Measurements from ENCODE around the gene GLUD2. TPM values are rescaled to one million over a fixed set of nuclear protein-coding genes. Genes with fewer than 3 reads are reported as not detected.
A peak's percentile ranks its signal among the peaks of the same experiment; 100 is the strongest.
"Not testable (repeated sequence)": the region's sequence is repeated elsewhere in the genome, so short reads cannot be mapped to it uniquely, and the experiment has no call there.

GLUD2 gene
- 0.20 TPM for polyA plus RNA-seq

DNA sequence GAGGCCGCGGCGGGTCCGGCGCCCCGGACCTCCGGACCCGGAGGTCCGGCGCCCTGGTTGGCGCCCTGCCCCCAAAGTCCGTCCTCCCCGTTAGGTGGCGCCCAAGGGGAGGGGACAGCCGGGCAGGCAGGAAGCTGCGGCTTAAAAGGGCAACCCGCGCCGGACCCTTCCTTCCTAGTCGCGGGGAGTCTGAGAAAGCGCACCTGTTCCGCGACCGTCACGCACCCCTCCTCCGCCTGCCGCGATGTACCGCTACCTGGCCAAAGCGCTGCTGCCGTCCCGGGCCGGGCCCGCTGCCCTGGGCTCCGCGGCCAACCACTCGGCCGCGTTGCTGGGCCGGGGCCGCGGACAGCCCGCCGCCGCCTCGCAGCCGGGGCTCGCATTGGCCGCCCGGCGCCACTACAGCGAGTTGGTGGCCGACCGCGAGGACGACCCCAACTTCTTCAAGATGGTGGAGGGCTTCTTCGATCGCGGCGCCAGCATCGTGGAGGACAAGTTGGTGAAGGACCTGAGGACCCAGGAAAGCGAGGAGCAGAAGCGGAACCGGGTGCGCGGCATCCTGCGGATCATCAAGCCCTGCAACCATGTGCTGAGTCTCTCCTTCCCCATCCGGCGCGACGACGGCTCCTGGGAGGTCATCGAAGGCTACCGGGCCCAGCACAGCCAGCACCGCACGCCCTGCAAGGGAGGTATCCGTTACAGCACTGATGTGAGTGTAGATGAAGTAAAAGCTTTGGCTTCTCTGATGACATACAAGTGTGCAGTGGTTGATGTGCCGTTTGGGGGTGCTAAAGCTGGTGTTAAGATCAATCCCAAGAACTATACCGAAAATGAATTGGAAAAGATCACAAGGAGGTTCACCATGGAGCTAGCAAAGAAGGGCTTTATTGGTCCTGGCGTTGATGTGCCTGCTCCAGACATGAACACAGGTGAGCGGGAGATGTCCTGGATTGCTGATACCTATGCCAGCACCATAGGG is at the start of gene GLUD2:
Gene GLUD2, plus strand, starts transcription at position 170 of the 979 bp plus-strand sequence. Its CDS starts 75 bp downstream, at position 245.
- H3K36me3 Mint-ChIP-seq, H3K4me3 Mint-ChIP-seq, H3K27ac Mint-ChIP-seq, H3K27me3 Mint-ChIP-seq, H3K4me1 Mint-ChIP-seq, H3K9me3 Mint-ChIP-seq: not testable (repeated sequence)

DNA sequence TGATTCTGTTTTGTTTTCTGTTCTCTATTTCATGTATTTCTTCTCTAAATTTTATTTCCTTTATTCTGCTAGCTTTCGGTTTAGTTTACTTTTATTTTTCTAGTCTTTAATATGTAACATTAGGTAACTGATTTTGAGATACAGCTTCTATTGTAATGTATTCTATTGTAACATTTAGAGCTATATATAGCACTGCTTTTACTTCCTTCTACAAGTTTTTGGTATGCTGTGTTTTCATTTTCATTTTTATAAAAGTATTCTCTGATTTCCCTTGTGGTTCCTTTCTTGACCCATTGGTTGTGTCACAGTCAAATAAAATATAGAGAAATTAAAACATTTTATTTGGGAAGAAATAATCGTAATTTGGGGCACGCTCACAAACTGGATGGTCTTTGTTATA is 48.0 kb upstream of the GLUD2 start:
- Mint-ChIP-seq H3K36me3 (no peaks in the 10 kb centered on the region), H3K4me1 (peaks cover 2 to 8% (median 7%) of the 10 kb centered on the region in 3 donors), H3K27me3 (no peaks in the 10 kb centered on the region), H3K27ac (peak overlapping the region in 1 of 3 donors; percentile 25), H3K9me3 (no peaks in the 10 kb centered on the region), H3K4me3 (peak overlapping the region in 1 of 4 donors; percentile 59)

DNA sequence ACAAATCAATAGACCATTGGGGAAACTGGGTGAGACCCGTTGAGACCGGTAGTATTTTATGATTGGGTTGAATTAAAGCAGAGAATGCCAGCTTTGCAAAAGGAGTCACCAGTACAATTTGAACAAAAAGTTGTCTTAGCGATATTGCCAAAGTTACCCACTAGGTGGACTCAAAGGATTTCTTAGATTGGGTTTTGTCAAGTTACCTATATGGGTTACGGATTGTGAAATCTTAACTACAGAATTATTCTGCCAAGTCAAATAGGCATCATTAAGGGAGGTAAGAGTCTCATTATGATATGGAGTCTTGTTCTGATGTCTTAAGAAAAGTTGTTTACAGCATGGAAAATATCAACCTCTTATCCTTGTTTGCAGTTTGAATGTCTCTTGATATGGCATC is 46.8 kb upstream of the GLUD2 start:
- Mint-ChIP-seq H3K9me3 (peaks cover 0 to 1% (median 0%) of the 10 kb centered on the region in 3 donors), H3K4me3 (no peak overlapping the region), H3K4me1 (peaks cover 2 to 8% (median 7%) of the 10 kb centered on the region in 3 donors), H3K27me3 (no peaks in the 10 kb centered on the region), H3K27ac (no peak overlapping the region), H3K36me3 (no peaks in the 10 kb centered on the region)

DNA sequence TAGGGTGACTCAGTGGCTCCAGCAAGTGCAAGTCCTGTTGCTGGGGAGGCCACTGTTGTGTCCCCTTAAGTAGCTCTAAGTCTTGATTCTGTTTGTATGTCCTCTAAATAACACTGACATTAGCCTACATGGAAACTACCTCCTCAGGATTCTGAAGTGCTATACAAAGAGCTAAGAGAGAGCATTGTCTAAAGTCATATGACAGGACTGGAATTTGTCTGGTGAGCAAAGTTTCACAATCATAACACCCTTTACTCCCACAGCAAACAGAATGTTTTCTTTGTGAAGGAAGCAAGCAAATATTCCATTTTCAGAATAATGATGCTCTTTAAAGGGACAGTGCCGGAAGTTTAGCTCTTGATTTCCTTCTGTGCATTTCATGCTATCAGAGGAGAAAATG is 38.5 kb upstream of the GLUD2 start:
- H3K9me3 Mint-ChIP-seq, result peaks cover 2 to 7% (median 3%) of the 10 kb centered on the region in 3 donors
- no peaks in the 10 kb centered on the region for H3K4me1 Mint-ChIP-seq
- no peak overlapping the region for H3K27ac Mint-ChIP-seq
- peaks cover 2% of the 10 kb centered on the region for H3K27me3 Mint-ChIP-seq
- H3K36me3 Mint-ChIP-seq, result no peaks in the 10 kb centered on the region
- H3K4me3 Mint-ChIP-seq, result no peak overlapping the region

DNA sequence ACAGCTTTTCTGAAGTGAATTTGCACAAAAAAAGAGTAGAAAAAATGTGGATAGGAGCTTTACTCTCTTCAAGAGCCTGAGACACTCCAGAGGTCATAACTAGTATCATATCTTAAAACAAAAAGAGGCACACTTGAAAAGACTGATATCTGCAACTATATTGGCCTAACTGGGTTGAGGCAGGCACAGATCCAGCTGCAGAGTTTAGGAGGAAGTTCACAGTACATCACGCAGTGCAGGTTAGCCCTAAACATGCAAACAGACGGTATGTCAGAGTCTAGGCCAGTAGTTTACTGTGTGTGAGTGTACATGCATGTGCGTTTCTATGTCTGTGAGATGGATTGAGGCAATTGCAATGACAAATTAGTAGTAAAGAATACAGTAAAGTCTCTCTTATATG is 37.6 kb upstream of the GLUD2 start:
- H3K9me3 Mint-ChIP-seq, result peaks cover 2 to 7% (median 7%) of the 10 kb centered on the region in 3 donors
- H3K4me1 Mint-ChIP-seq, result no peaks in the 10 kb centered on the region
- no peaks in the 10 kb centered on the region for H3K36me3 Mint-ChIP-seq
- H3K27me3 Mint-ChIP-seq, result peaks cover 2% of the 10 kb centered on the region
- no peak overlapping the region for H3K4me3 Mint-ChIP-seq
- no peak overlapping the region for H3K27ac Mint-ChIP-seq

DNA sequence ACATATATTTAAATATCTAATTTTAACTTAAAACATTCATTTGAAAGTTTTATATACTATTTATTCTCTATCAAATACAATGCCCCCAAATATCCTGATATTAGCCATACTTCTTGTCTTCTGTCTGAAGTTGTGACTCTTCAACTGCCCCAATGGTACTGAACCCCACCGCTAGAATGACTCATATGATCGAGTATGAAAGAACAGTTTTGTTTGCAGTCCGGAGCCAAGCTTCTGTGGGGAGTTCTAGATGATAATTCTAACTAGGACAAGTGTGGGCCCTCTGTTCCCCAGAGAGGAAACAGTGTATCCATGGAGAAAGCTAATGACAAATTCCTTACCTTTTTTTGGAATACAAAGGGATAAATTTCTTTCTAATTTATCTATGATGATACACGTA is 37.2 kb upstream of the GLUD2 start:
- H3K27me3 Mint-ChIP-seq, result peaks cover 2% of the 10 kb centered on the region
- H3K27ac Mint-ChIP-seq, result no peak overlapping the region
- no peak overlapping the region for H3K4me3 Mint-ChIP-seq
- H3K36me3 Mint-ChIP-seq, result no peaks in the 10 kb centered on the region
- H3K9me3 Mint-ChIP-seq, result peaks cover 2 to 7% (median 7%) of the 10 kb centered on the region in 3 donors
- no peaks in the 10 kb centered on the region for H3K4me1 Mint-ChIP-seq

DNA sequence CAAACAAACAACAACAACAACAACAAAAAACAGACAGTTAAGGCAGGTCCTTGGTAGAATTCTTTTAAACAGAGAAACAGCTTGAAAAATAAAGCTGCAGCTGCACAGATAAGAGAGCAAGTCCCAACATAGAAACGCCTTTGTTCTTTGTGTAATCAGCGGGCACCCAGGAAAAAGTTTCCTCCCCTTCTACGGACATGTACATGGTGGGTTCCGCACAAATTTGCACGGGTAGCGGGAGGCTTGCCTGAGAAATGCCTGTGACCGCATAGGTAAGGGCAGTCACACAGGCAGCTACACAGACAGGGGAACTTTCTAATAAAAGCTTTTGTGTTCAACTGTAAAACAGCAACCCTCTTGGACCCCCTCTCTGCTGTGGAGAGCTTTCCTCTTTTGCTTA is 36.2 kb upstream of the GLUD2 start:
- no peak overlapping the region for H3K4me3 Mint-ChIP-seq
- peaks cover 0 to 6% (median 3%) of the 10 kb centered on the region in 3 donors for H3K9me3 Mint-ChIP-seq
- no peaks in the 10 kb centered on the region for H3K4me1 Mint-ChIP-seq
- peaks cover 2% of the 10 kb centered on the region for H3K27me3 Mint-ChIP-seq
- peaks cover 2% of the 10 kb centered on the region for H3K36me3 Mint-ChIP-seq
- no peak overlapping the region for H3K27ac Mint-ChIP-seq

DNA sequence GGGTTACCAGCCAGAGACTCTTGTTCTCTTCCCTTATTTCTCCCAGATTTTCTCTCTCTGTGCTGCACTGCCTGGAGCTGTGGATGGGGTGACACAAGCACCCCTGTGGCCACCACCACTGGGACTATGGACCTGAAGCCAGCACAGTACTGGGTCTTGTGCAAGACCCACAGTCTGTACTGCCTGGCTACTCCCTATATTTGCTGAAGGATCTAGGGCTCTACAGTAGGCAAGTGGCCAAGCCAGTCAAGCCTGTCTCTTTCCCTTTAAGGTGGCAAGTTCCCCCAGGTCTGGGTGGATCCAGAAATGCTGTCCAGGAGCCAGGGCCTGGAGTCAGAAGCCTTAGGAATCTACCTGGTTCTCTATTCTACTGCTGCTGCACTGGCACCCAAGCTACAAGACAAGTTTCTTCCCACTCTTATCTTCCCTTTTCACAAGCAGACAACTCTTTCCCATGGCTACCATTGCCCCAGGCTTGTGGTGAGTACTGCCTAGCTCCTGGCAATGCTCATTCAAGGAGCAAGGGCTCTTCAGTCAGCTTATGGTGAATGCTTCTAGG is 33.4 kb upstream of the GLUD2 start:
- H3K27ac Mint-ChIP-seq, result no peak overlapping the region
- H3K4me1 Mint-ChIP-seq, result no peaks in the 10 kb centered on the region
- H3K27me3 Mint-ChIP-seq, result no peaks in the 10 kb centered on the region
- peaks cover 0 to 6% (median 0%) of the 10 kb centered on the region in 3 donors for H3K9me3 Mint-ChIP-seq
- peaks cover 2% of the 10 kb centered on the region for H3K36me3 Mint-ChIP-seq
- H3K4me3 Mint-ChIP-seq, result no peak overlapping the region

DNA sequence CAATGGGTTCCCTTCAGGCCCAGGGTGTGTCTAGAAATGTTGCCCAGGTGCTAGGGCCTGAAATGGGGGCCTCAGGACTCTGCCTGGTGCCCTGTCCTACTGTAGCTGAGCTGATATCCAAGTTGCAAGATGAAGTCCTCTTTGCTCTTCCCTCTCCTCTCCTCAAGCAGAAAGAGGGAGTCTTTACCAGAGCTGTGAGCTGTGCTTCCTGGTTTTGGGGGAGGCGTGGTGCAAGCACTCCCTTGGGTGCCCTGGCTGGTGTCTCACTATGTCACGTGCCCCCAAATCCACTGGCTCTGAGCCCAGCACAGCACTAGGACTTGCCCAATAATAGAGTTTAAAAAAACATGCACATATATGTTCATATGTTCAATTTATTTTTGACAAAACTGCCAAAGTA is 32.6 kb upstream of the GLUD2 start:
- Mint-ChIP-seq H3K36me3 (peaks cover 2% of the 10 kb centered on the region), H3K27ac (no peak overlapping the region), H3K4me1 (no peaks in the 10 kb centered on the region), H3K4me3 (no peak overlapping the region), H3K9me3 (peaks cover 0 to 6% (median 0%) of the 10 kb centered on the region in 3 donors), H3K27me3 (no peaks in the 10 kb centered on the region)

DNA sequence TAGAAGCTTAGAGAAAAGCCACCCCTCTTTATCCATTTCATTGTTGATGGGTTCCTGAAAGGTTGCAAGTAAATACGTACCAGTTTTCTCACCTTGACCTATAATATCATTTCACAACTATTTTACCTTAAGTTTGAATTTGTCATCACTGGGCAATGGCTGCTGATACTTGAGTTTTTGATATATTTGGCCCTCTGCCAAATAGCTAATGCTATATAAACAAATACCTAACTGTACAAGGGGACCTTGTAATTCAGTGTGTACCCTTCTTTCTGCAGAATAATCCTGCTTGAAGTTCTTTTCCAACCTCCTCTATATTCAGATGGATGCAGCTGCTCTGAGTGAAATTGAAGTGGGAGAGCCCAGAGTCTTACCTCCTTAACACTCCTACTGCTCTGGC is 19.0 kb upstream of the GLUD2 start:
- peaks cover 0 to 4% (median 4%) of the 10 kb centered on the region in 3 donors for H3K9me3 Mint-ChIP-seq
- no peak overlapping the region for H3K4me3 Mint-ChIP-seq
- no peak overlapping the region for H3K27ac Mint-ChIP-seq
- H3K4me1 Mint-ChIP-seq, result no peaks in the 10 kb centered on the region
- H3K36me3 Mint-ChIP-seq, result no peaks in the 10 kb centered on the region
- H3K27me3 Mint-ChIP-seq, result no peaks in the 10 kb centered on the region

DNA sequence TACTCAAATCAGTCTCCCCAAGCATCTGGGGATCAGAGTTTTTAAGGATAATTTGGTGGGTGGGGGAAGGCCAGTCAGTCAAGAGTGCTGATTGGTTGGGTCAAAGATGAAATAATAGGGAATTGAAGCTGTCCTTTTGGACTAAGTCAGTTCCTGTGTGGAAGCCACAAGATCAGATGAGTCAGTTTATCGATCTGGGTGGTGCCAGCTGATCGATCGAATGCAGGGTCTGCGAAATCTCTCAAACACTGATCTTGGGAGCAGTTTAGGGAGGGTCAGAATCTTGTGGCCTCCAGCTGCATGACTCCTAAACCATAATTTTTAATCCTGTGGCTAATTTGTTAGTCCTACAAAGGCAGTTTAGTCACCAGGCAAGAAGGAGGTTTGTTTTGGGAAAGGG is 17.3 kb upstream of the GLUD2 start:
- Mint-ChIP-seq H3K36me3 (no peaks in the 10 kb centered on the region), H3K27me3 (no peaks in the 10 kb centered on the region), H3K9me3 (peaks cover 0 to 4% (median 4%) of the 10 kb centered on the region in 3 donors), H3K4me3 (no peak overlapping the region), H3K4me1 (no peaks in the 10 kb centered on the region), H3K27ac (no peak overlapping the region)

DNA sequence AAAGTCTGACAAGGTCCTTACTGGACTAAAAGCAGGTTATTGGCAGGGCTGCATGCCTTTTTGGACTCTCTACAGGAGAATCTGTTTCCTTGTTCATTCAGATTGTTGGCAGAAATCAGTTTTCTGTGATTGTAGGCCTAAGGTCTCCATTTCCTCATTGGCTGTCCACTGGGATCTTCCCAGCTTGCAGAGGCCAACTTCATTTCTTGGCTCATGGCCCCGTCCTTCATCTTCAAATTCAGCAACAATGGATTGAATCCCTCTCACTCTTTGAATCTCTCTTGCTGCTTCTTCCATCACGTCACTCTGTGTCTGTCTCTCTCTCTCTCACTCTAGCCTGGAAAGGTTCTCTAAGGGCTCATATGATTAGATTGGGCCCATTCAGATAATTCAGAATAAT is 14.9 kb upstream of the GLUD2 start:
- Mint-ChIP-seq H3K4me1 (no peaks in the 10 kb centered on the region), H3K9me3 (no peaks in the 10 kb centered on the region), H3K4me3 (no peak overlapping the region), H3K27me3 (no peaks in the 10 kb centered on the region), H3K27ac (no peak overlapping the region), H3K36me3 (no peaks in the 10 kb centered on the region)

DNA sequence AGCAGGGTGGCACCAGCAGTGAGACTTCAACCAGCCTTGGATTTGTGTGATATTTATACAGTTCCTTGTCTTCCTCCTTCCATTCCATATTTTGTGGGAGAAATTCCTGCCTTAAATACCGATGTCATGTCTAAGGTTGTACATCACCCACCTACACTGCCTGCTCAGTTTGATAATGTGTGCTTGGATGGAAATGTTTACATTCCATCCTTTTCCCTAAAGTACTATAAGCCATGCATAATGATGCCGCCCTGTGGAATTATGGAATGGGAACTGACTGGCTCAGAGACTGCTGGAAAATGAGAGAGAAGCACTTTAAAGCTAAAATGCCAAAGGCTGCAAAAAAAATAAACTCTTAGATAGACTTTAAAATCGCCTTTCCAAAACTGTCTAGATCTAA is 11.3 kb upstream of the GLUD2 start:
- no peaks in the 10 kb centered on the region for H3K4me1 Mint-ChIP-seq
- no peaks in the 10 kb centered on the region for H3K36me3 Mint-ChIP-seq
- H3K27me3 Mint-ChIP-seq, result peaks cover 2% of the 10 kb centered on the region
- H3K9me3 Mint-ChIP-seq, result peaks cover 0 to 3% (median 0%) of the 10 kb centered on the region in 3 donors
- H3K27ac Mint-ChIP-seq, result no peak overlapping the region
- no peak overlapping the region for H3K4me3 Mint-ChIP-seq

DNA sequence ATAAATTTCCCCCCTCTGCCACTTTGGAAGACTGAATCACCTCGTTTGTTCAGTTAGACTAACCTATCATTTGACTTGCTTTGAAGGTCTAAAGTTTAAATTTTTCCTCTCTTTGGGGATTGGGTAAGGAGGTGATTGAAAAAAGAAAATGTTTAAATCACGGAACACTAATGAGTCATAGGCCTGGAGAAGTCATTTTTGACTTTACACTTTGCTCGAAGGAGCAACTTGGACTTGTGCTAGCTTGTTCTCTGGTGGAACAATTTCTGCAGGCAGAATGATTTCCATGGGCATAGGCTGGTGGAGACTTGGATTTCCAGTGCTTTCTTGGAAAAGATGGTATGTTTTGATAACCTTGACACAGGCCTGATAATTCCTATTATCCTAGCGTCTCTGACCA is 10.5 kb upstream of the GLUD2 start:
- no peaks in the 10 kb centered on the region for H3K4me1 Mint-ChIP-seq

DNA sequence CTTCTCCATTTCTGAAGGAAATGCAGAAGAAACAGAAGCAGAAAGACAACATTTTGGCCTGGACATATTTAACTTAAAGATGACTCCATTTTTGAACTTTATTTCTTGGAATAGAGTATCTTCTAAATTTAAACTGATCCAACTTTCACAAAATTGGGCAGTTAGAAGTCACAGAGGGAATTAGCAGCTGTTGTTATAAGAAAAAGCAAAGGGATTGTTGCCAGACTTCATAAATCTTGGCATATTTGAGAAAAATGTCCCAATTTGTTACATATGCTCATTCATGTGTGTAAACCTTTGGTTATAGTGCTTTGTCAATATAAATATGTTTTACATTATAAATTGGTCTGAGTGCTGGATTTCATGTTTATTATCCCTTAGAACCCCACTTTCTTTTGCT is 3.4 kb downstream of the GLUD2 start:
- Mint-ChIP-seq H3K4me3 (no peak overlapping the region), H3K27me3 (peaks cover 10% of the 10 kb centered on the region), H3K9me3 (no peaks in the 10 kb centered on the region), H3K27ac (no peak overlapping the region), H3K4me1 (no peaks in the 10 kb centered on the region), H3K36me3 (no peaks in the 10 kb centered on the region)

More for the DNA sequence above, 10.5 kb upstream of the GLUD2 start:
- peaks cover 2% of the 10 kb centered on the region for H3K27me3 Mint-ChIP-seq
- peaks cover 0 to 4% (median 0%) of the 10 kb centered on the region in 3 donors for H3K9me3 Mint-ChIP-seq
- no peak overlapping the region for H3K27ac Mint-ChIP-seq
- H3K36me3 Mint-ChIP-seq, result no peaks in the 10 kb centered on the region
- no peak overlapping the region for H3K4me3 Mint-ChIP-seq

DNA sequence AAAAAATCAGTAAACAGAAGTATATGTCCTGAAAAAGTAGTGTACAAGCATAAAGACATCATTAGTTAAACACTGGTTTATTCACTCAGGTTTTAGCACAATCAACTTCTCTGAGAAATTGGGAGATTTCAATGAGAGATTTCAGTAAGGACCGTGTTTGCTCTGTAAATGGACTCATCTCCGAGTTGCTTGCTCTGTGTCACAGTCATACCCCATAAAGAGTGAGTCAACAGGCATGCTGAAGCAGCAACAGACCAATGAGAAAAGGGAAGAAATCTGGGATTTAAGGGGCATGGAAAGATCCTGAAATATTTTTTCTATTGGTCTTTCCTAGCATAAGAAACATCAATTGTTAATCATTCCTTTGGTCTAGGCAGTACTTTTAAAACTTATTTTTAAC is 4.7 kb downstream of the GLUD2 start:
- H3K4me1 Mint-ChIP-seq, result no peaks in the 10 kb centered on the region
- no peak overlapping the region for H3K4me3 Mint-ChIP-seq
- no peak overlapping the region for H3K27ac Mint-ChIP-seq
- no peaks in the 10 kb centered on the region for H3K9me3 Mint-ChIP-seq
- H3K27me3 Mint-ChIP-seq, result peaks cover 5% of the 10 kb centered on the region
- no peaks in the 10 kb centered on the region for H3K36me3 Mint-ChIP-seq
